Testis (tissue), 3 donors: Measurements from ENCODE around the gene MRPL9. TPM values are rescaled to one million over a fixed set of nuclear protein-coding genes. Genes with fewer than 3 reads are reported as not detected.
"Not testable (repeated sequence)": the region's sequence is repeated elsewhere in the genome, so short reads cannot be mapped to it uniquely, and the experiment has no call there.

ENCODE experiments used
- DNase-seq: peaks from one replicate; pipeline ENCODE4 v3.0.0-alpha.2; 2019
- H3K27ac ChIP-seq, 2 donors: fragments of 200-600 bp; sonication (generic); one replicate each; pipeline ENCODE4 v1.5.1; 2019
- H3K27me3 ChIP-seq: fragments of 200-600 bp; sonication (generic); one replicate; pipeline ENCODE4 v1.5.1; 2019
- H3K36me3 ChIP-seq: fragments of 200-600 bp; sonication (generic); one replicate; pipeline ENCODE4 v1.5.1; 2017; ENCODE audit warnings: low read depth; ENCODE audit errors: missing control alignments
- H3K4me1 ChIP-seq: fragments of 200-600 bp; sonication (generic); one replicate; pipeline ENCODE4 v1.5.1; 2019
- H3K4me3 ChIP-seq, 2 donors: fragments of 200-600 bp; sonication (generic); one replicate each; pipeline ENCODE4 v1.5.1; 2017 to 2019
- H3K9me3 ChIP-seq: fragments of 200-600 bp; sonication (generic); one replicate; pipeline ENCODE4 v1.5.1; 2017
- CTCF ChIP-seq, 3 experiments: fragments of 450-650 bp in 2 of 3; fragments of 200-600 bp in 1 of 3; sonication (generic) in 1 of 3; IDR thresholded peaks; one replicate each; pipeline ENCODE4 v1.5.1; 2016 to 2019; ENCODE audit warnings: antibody characterized with exemption in 3 of 3, mild to moderate bottlenecking in 2 of 3, moderate library complexity in 1 of 3
- POLR2A ChIP-seq: fragments of 450-650 bp; IDR thresholded peaks from one replicate; pipeline ENCODE4 v1.6.1; 2017; ENCODE audit warnings: antibody characterized with exemption, mild to moderate bottlenecking, moderate library complexity
- WGBS, 2 donors: methylation state at CpG; one replicate each; pipeline ENCODE4 v1.1.5; 2018; 5-methylcytosine and 5-hydroxymethylcytosine counted together
- intact Hi-C: fragments of 100-400 bp; cut with DNase I; formaldehyde crosslinking; loops from one replicate; pipeline ENCODE4 v1.15.1; 2023; ENCODE audit warnings: low total_unique reads
- polyA plus RNA-seq: library from polyadenylated mRNA; stranded (reverse); fragments of 350-450 nt; fragmentation: Illumina TruSeq; extraction: RNeasy Lipid Tissue Mini Kit (QIAGEN cat#74804); gene quantifications from one replicate; pipeline ENCODE4 v1.2.3, GENCODE V29; 2014; ENCODE audit warnings: low read depth, low replicate concordance; ENCODE audit not compliant: insufficient read depth
- total RNA-seq, 2 donors: library from RNA; depleted of rRNA; stranded (reverse); fragments of >200 nt; gene quantifications; one replicate each; pipeline ENCODE4 v1.2.3, GENCODE V29; 2016

MRPL9 gene
- total and polyA plus RNA-seq, 3 donors from 2014 or later: 53.5 to 75.0 (median 70.6) TPM

GRCh38 chr1:151737026-151737425 is 26.3 kb downstream of the MRPL9 start:
- Histone ChIP-seq H3K9me3 (no peaks in the 10 kb centered on the region), H3K4me3 (no peak overlapping the region), H3K27ac (no peak overlapping the region), H3K36me3 (no peaks in the 10 kb centered on the region), H3K4me1 (no peaks in the 10 kb centered on the region), H3K27me3 (no peaks in the 10 kb centered on the region)
- TF ChIP-seq POLR2A: no peak
- TF ChIP-seq CTCF (IDR thresholded peaks at IDR 0.05): no peak
- DNase-seq: no peak
- WGBS, 2 donors: 82 to 93% methylated on average over 2 of the region's 2 CpGs
- intact Hi-C loops: loop anchor here (10.0 kb wide), 1 partner anchor 202 kb away; no protein-coding TSS in a partner anchor

GRCh38 chr1:151733995-151734394 is 29.3 kb downstream of the MRPL9 start:
- H3K27ac ChIP-seq, H3K27me3 ChIP-seq, H3K4me1 ChIP-seq, H3K4me3 ChIP-seq, H3K36me3 ChIP-seq, H3K9me3 ChIP-seq, DNase-seq: not testable (repeated sequence)
- intact Hi-C loops: loop anchor here (10.0 kb wide), 1 partner anchor 199 kb away; no protein-coding TSS in a partner anchor
- 93 to 96% methylated on average over 9 of the region's 9 CpGs for whole genome bisulfite sequencing, 2 donors

- TF ChIP-seq POLR2A (no peak), CTCF (IDR thresholded peaks at IDR 0.05) (no peak)
- 87 to 88% methylated on average over 3 of the region's 3 CpGs for WGBS, 2 donors
- intact Hi-C loops: loop anchor here (10.0 kb wide), 1 partner anchor 198 kb away; no protein-coding TSS in a partner anchor
Observed at GRCh38 chr1:151733126-151733525, 30.2 kb downstream of the MRPL9 start.

GRCh38 chr1:151729966-151730291 is 33.4 kb downstream of the MRPL9 start:
- Histone ChIP-seq H3K27ac (no peak overlapping the region), H3K36me3 (no peaks in the 10 kb centered on the region), H3K9me3 (no peaks in the 10 kb centered on the region), H3K4me3 (no peak overlapping the region), H3K27me3 (no peaks in the 10 kb centered on the region), H3K4me1 (no peaks in the 10 kb centered on the region)
- WGBS, 2 donors: 93% methylated on average over 4 of the region's 4 CpGs
- no peak for DNase-seq
- TF ChIP-seq CTCF (IDR thresholded peaks at IDR 0.05) (no peak), POLR2A (no peak)
- intact Hi-C loops: loop anchor here (10.0 kb wide), 1 partner anchor 195 kb away; no protein-coding TSS in a partner anchor

More at GRCh38 chr1:151733126-151733525, 30.2 kb downstream of the MRPL9 start:
- H3K9me3 ChIP-seq: no peaks in the 10 kb centered on the region
- DNase-seq: no peak
- H3K36me3 ChIP-seq: no peaks in the 10 kb centered on the region
- H3K27ac ChIP-seq: no peak overlapping the region
- no peak overlapping the region for H3K4me3 ChIP-seq
- H3K4me1 ChIP-seq: no peaks in the 10 kb centered on the region
- no peaks in the 10 kb centered on the region for H3K27me3 ChIP-seq

GRCh38 chr1:151729157-151729965 is 33.9 kb downstream of the MRPL9 start:
- DNase-seq: no peak
- H3K27me3 ChIP-seq: no peaks in the 10 kb centered on the region
- intact Hi-C loops: no loop called here
- 69 to 71% methylated on average over 9 to 10 of the region's 10 CpGs for WGBS, 2 donors
- no peaks in the 10 kb centered on the region for H3K4me1 ChIP-seq
- H3K4me3 ChIP-seq: no peak overlapping the region
- TF ChIP-seq POLR2A (no peak), CTCF (IDR thresholded peaks at IDR 0.05) (no peak)
- no peaks in the 10 kb centered on the region for H3K36me3 ChIP-seq
- no peaks in the 10 kb centered on the region for H3K9me3 ChIP-seq
- H3K27ac ChIP-seq: no peak overlapping the region
